ENCODE data around the gene ZNF692.
"Not testable (repeated sequence)": the region's sequence is repeated elsewhere in the genome, so short reads cannot be mapped to it uniquely, and the experiment has no call there.

The ZNF692 gene

DNA sequence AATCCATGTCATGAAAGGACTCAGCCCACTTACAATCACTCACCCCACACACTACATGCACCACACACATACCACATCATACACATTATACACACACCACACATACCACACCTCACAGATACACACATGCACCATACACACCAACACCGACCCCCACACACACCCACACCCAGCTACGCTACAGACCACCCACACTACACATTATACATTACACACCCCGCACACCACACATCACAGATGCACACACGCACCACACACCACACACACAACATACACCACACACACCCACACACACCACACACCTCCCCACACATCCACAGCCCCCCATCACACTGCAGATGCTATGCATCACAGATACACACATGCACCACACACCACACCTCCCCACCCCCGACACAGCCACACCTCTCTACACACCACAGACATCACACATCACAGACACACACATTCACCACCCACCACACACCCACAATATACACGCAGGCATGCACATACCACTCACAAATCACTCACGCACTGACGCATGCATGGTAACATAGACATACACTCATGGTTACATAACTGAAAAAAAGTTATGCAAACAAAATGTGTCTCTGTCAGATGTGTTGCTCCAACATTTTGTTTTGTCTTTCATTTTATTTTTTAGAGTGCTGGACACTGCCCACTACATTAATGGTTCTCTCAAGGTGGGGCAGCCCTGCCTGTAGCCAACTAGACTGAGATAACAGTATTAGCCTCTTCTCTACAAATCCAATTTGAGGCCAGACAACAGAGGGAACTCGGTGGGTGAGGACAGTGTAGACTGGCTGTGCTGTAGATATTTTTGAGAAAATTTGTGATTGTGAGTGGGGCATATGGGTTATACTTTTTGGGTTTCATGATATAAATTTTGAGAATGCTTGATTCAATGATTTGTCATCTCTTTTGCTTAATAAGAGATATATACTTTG lies 31.9 kb upstream of the ZNF692 start:
- ChIA-PET POLR2A (no interaction called here), CTCF (interaction anchor here (1.4 kb wide), 1 partner anchor 16 kb away, joined by 3 read pairs; no protein-coding TSS in a partner anchor)
- DNase-seq (ENCODE audit: extremely low spot score), result no peak
- TF ChIP-seq, protein P1, sequence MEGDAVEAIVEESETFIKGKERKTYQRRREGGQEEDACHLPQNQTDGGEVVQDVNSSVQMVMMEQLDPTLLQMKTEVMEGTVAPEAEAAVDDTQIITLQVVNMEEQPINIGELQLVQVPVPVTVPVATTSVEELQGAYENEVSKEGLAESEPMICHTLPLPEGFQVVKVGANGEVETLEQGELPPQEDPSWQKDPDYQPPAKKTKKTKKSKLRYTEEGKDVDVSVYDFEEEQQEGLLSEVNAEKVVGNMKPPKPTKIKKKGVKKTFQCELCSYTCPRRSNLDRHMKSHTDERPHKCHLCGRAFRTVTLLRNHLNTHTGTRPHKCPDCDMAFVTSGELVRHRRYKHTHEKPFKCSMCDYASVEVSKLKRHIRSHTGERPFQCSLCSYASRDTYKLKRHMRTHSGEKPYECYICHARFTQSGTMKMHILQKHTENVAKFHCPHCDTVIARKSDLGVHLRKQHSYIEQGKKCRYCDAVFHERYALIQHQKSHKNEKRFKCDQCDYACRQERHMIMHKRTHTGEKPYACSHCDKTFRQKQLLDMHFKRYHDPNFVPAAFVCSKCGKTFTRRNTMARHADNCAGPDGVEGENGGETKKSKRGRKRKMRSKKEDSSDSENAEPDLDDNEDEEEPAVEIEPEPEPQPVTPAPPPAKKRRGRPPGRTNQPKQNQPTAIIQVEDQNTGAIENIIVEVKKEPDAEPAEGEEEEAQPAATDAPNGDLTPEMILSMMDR (IDR thresholded peaks at IDR 0.05; ENCODE audit: control extremely low read depth, extremely low read depth, low read depth, missing control alignments), result no peak

DNA sequence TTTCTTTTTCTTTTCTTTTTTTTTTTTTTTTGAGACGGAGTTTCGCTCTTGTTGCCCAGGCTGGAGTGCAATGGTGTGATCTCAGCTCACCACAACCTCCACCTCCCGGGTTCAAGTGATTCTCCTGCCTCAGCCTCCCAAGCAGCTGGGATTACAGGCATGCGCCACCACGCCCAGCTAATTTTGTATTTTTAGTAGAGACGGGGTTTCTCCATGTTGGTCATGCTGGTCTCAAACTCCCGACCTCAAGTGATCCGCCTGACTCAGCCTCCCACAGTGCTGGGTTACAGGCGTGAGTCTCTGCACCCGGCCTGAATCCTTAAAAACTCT lies 31.0 kb upstream of the ZNF692 start:
- POLR2A ChIA-PET; DNase-seq (ENCODE audit: extremely low spot score); CTCF ChIA-PET: not testable (repeated sequence)

DNA sequence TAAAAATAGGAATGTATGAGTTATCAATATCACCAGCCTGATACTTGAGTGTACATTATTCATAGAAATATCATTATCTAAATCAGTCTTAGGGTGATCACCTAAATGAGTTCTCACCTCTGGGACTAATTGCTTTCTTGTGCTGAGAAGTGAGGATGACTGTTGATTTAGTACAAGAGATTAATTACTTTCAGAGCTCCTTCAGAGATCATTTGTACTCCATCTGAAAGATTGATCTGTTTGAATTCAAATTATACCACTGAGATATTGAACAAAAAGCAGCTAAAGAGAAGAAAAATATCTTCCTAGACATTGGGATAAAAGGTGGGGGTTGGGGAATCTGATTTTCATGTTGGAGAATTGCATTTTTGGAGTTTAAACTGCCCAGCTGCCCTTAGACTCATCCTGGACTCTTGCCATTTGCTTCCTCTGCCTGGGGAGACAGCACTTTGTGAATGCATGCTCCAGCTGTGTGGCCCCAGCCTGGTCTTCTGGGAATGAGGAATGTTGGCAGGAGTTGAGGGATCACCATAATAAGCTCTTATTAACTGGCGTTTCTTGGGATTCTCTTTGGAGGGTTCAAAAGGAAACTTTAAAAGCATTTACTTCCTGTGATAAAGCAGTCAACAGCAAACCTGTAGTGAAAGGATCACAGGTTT lies 27.5 kb upstream of the ZNF692 start:
- no peak for DNase-seq (ENCODE audit: extremely low spot score)
- TF ChIP-seq, protein P1 (IDR thresholded peaks at IDR 0.05; ENCODE audit: control extremely low read depth, extremely low read depth, low read depth, missing control alignments), result no peak
- CTCF ChIA-PET, result interaction anchor here (0.8 to 1.2 kb wide), 5 partner anchors 10 to 37 kb away, joined by 3 to 4 read pairs (median 3); no protein-coding TSS in a partner anchor
- POLR2A ChIA-PET, result no interaction called here

DNA sequence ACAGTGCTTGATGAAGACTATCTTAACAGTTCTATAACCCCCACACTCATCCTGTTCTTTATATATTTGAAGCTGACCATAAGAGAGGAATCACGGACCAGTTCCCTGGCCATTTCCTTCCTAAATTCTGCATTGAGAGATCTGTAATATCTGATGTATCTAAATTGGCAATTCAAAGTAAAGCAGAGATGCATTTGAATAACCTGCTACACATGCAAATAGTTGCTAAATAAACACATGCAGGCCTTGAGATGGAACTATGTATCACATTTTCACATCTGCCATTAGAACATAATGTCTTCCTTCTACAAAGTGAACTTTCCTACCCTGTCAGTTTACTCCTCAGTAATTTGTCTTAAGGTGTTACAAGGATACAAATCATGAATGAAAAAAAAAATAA lies 26.8 kb upstream of the ZNF692 start:
- ChIA-PET CTCF (interaction anchor here (0.8 to 1.5 kb wide), 4 partner anchors 18 to 28 kb away, joined by 3 to 4 read pairs (median 3); partner anchors contain the start of gene PGBD2), POLR2A (no interaction called here)
- TF ChIP-seq, protein P1 (IDR thresholded peaks at IDR 0.05; ENCODE audit: control extremely low read depth, extremely low read depth, low read depth, missing control alignments), result no peak
- no peak for DNase-seq (ENCODE audit: extremely low spot score)

DNA sequence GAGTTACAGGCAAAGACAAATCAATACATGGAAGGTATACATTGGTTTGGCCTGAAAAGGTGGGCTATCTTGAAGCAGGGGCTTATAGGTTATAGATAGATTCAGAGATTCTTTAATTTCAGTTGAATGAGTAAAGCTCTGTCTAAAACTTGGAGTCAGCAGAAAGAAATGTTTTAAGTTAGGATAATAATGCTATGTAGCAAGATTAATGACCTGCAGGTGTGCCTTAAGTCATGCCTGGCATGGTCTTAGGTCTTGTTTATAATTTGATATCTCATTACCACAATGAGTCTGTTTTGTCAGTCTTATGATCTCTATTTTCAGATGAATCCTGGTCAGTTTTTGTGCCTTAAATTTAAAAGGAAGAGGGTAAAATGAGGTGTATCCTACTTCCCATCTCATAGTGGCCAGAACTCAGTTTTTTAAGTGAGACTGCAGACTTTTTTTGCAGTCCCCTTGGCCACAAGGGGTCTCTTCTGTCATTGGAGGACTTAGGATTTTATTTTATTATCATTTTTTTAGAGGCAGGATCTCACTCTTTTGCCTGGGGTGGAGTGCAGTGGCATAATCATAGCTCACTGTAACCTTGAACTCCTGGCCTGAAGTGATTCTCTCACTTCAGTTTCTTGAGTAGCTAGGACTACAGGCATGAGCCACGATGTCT lies 25.9 kb upstream of the ZNF692 start:
- ChIA-PET POLR2A (no interaction called here), CTCF (interaction anchor here (0.8 to 1.5 kb wide), 4 partner anchors 19 to 27 kb away, joined by 3 to 4 read pairs (median 3); partner anchors contain the start of gene PGBD2)
- DNase-seq (ENCODE audit: extremely low spot score), result no peak
- TF ChIP-seq, protein P1 (IDR thresholded peaks at IDR 0.05; ENCODE audit: control extremely low read depth, extremely low read depth, low read depth, missing control alignments), result no peak

DNA sequence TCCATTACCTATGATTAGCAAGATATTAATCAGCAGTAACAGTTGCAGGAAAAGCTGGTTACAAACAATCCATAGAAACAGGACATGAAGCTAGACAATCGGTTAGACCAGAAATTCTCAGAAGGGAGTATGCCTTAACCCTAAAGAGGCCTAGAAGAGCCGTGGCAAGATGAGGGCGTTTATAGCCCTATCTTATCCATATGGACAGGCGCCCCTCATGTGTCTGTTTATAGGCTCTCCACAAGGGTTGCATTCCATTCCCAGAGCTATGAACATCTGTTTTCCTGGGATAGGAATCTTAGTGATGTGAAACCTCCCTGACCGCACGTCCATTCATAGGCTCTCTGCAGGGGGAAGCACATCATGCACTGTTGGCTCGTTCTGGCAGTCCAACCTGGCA lies 23.5 kb upstream of the ZNF692 start:
- DNase-seq (ENCODE audit: extremely low spot score); POLR2A ChIA-PET; CTCF ChIA-PET: not testable (repeated sequence)

DNA sequence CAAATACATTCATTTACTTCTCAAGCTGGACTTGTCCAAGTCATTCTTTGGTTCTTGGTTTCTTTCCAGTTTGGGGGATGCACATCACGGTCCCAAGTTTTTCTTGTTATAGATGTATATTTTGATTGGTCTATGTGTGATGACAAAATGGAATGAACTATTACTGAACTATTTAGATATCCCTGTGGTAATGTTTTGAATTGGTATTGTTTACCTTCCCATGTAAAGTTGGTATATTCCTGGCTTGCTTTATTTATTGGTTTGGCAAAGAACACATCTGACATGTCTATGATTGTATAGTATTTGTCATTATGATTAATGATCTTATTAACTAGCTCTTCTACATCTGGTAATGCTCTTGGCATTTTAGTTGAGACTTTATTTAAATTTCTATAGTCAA lies 22.4 kb upstream of the ZNF692 start:
- TF ChIP-seq, protein P1 (IDR thresholded peaks at IDR 0.05; ENCODE audit: control extremely low read depth, extremely low read depth, low read depth, missing control alignments), result no peak
- DNase-seq (ENCODE audit: extremely low spot score), result no peak
- ChIA-PET POLR2A (no interaction called here), CTCF (interaction anchor here (1.3 kb wide), 1 partner anchor 18 kb away, joined by 3 read pairs; no protein-coding TSS in a partner anchor)

Data from GM10248 (cell line).